ENCODE data around the gene NFAM1.

DNA sequence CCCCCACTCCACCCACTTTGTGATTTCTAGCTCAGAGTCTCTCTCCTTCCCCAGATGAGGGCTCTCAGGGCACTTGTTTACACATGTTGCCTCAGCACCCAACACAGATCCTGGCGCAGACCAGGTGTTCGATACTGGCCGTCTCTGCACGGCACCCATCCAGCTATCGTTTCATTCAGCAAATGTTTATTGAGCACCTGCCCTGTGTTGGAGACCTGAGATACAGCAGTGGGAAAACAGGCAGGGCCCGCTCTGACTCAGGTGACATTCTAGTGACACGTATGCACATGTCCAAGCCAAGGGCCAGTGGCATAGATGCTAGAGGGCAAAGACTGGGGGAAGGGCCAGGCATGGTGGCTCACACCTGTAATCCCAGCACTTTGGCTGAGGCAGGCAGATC, 71.9 kb downstream of the NFAM1 start:
- no peak for TF ChIP-seq EZH2 (IDR thresholded peaks at IDR 0.05; ENCODE audit: insufficient read depth, poor library complexity, severe bottlenecking)
- no peak for TF ChIP-seq EZH2phosphoT487 (IDR thresholded peaks at IDR 0.05; ENCODE audit: insufficient read depth, low read depth)
